ENCODE measurements around the gene ARHGAP26. TPM values are rescaled to one million over a fixed set of nuclear protein-coding genes. Genes with fewer than 3 reads are reported as not detected.

Gene ARHGAP26
- total and polyA plus RNA-seq, 2 donors (not counting 3 experiments of a cell fraction or from before 2014, with no cell fraction given), result 3.1 to 16.2 TPM

- Histone ChIP-seq H4K20me1 (replicated peaks; ENCODE audit: control insufficient read depth, extremely low read depth, insufficient read depth, low read length) (no peaks in the 10 kb centered on the region), H3K4me1 (ENCODE audit: control insufficient read depth, extremely low read depth, insufficient read depth, low read length) (peaks cover 3% of the 10 kb centered on the region), H3K9me1 (replicated peaks; ENCODE audit: control insufficient read depth, extremely low read depth, insufficient read depth, low read length) (no peaks in the 10 kb centered on the region), H3K79me2 (ENCODE audit: control insufficient read depth, insufficient read depth, low read length) (no peaks in the 10 kb centered on the region), H2AFZ (ENCODE audit: low read depth, low read length) (no peak overlapping the region), H3K36me3 (ENCODE audit: control insufficient read depth in 2 of 2, extremely low read depth in 1 of 2, insufficient read depth in 2 of 2, low read length in 2 of 2) (no peaks in the 10 kb centered on the region), H3K9ac (replicated peaks; ENCODE audit: extremely low read depth, insufficient read depth, low read length) (no peak overlapping the region), H3K27me3 (ENCODE audit: control insufficient read depth in 2 of 2, insufficient read depth in 2 of 2, low read length in 2 of 2) (no peaks in the 10 kb centered on the region), H3K27ac (ENCODE audit: insufficient read depth, low read depth, low read length) (no peak overlapping the region), H3K4me3 (replicated peaks in 1 of 3; ENCODE audit: insufficient read depth in 1 of 3, low read depth in 1 of 3, low read length in 3 of 3) (no peak overlapping the region), H3K4me2 (ENCODE audit: insufficient read depth, low read length) (no peak overlapping the region), H3K9me3 (replicated peaks; ENCODE audit: control insufficient read depth, insufficient read depth, low read length) (no peaks in the 10 kb centered on the region)
- DNase-seq (ENCODE audit: low read depth, low spot score), result no peak
- dilution Hi-C loops (cut with MboI; ENCODE audit: extremely low pct_ligation_motif_present, low sequenced_read_pairs), result no loop called here
- FAIRE-seq, result peak; percentile 4
- TF ChIP-seq JUN (IDR thresholded peaks at IDR 0.05; ENCODE audit: borderline replicate concordance, insufficient read depth, insufficient read length, low read depth), result no peak
- no peak for TF ChIP-seq MAX (IDR thresholded peaks at IDR 0.05; ENCODE audit: insufficient read depth, insufficient read length)
- TF ChIP-seq FOS (IDR thresholded peaks at IDR 0.05; ENCODE audit: borderline replicate concordance, insufficient read depth, low read length), result no peak
- TF ChIP-seq POLR2A (IDR thresholded peaks at IDR 0.05; ENCODE audit: low read depth, low read length), result no peak
- no peak for TF ChIP-seq EZH2 (IDR thresholded peaks at IDR 0.05; ENCODE audit: borderline replicate concordance, low read depth, low read length, severe bottlenecking)
- TF ChIP-seq POLR2AphosphoS5 (IDR thresholded peaks at IDR 0.05; ENCODE audit: insufficient read depth, low read depth, low read length), result no peak
- no peak for TF ChIP-seq CTCF (IDR thresholded peaks at IDR 0.05; ENCODE audit: extremely low read depth in 1 of 2, insufficient read depth in 1 of 2, low read depth in 1 of 2, low read length in 2 of 2)
- TF ChIP-seq GATA2 (IDR thresholded peaks at IDR 0.05; ENCODE audit: insufficient read depth, insufficient read length, low read depth, low read length), result no peak
- TF ChIP-seq MYC (IDR thresholded peaks at IDR 0.05; ENCODE audit: low read depth, low read length), result no peak
- BruUV-seq (replicated peaks), result no TSS peak
- intact Hi-C loops (cut with micrococcal nuclease), result no loop called here
- POLR2A ChIA-PET, result no interaction called here
- CTCF ChIA-PET, result interaction anchor here (0.8 to 1.3 kb wide), 2 partner anchors 35 to 341 kb away, joined by 3 to 4 read pairs; no protein-coding TSS in a partner anchor
Measured at GRCh38 chr5:143013176-143013891, 243.2 kb downstream of the ARHGAP26 start.
